Pancreas (tissue), 10 donors: Measurements from ENCODE around the gene SYDE2. TPM values are rescaled to one million over a fixed set of nuclear protein-coding genes. Genes with fewer than 3 reads are reported as not detected.
A peak's percentile ranks its signal among the peaks of the same experiment; 100 is the strongest.
"Not testable (repeated sequence)": the region's sequence is repeated elsewhere in the genome, so short reads cannot be mapped to it uniquely, and the experiment has no call there.

Experiments
- ATAC-seq, 4 donors: fragments of 200-7000 bp; cut with Tn5 transposase; one replicate each; pipeline versions ENCODE4 v1.8.0 to v1.9.1; 2020; ENCODE audit warnings: mild to moderate bottlenecking in 4 of 4, moderate library complexity in 4 of 4
- DNase-seq, 6 donors: peaks; one replicate each; pipeline ENCODE4 v3.0.0-alpha.2; 2020
- FAIRE-seq: peaks from 2 replicates; lab custom pipeline; 2012; peaks lifted over from hg19 to GRCh38; lab: Jason Lieb, UNC
- H3K27ac ChIP-seq, 4 donors: fragments of 200-600 bp; sonication (generic); 1 replicate in 3 of 4; 2 replicates in 1 of 4; pipeline versions ENCODE4 v1.5.0 to v1.8.0; 2020
- H3K27me3 ChIP-seq, 4 donors: fragments of 200-600 bp; one replicate each; pipeline ENCODE4 v1.8.0; 2021
- H3K36me3 ChIP-seq, 3 donors: fragments of 200-600 bp; sonication (generic) in 1 of 3; one replicate each; pipeline versions ENCODE4 v1.5.0 to v1.8.0; 2020 to 2021
- H3K4me1 ChIP-seq, 3 donors: fragments of 200-600 bp; one replicate each; pipeline ENCODE4 v1.8.0; 2021
- H3K4me3 ChIP-seq, 4 donors: fragments of 200-600 bp; sonication (generic) in 2 of 4; one replicate each; pipeline versions ENCODE4 v1.5.0 to v1.8.0; 2020 to 2021
- H3K9me3 ChIP-seq, 4 donors: fragments of 200-600 bp; one replicate each; pipeline ENCODE4 v1.8.0; 2021
- WGBS, 2 donors: extraction: QIAGEN DNeasy Blood & Tissue Kit; methylation state at CpG; one replicate each; pipeline ENCODE4 v1.1.7; 2013; 5-methylcytosine and 5-hydroxymethylcytosine counted together
- intact Hi-C, 3 donors: fragments of 100-400 bp; cut with DNase I; formaldehyde crosslinking; loops; one replicate each; pipeline versions ENCODE4 v1.11.1 to v1.14.2; 2022
- polyA plus RNA-seq, 2 donors: library from polyadenylated mRNA; stranded (reverse); fragments of 200-250 nt; gene quantifications; one replicate each; pipeline ENCODE4 v1.2.3, GENCODE V29; 2013
- total RNA-seq, 6 donors: library from RNA; stranded (reverse); fragmentation: NEBNext Ultra II Directional in 4 of 6; extraction: Animal tissue kit (Norgen Biotek cat#: 25700) in 4 of 6; gene quantifications; one replicate each; pipeline versions ENCODE4 v1.2.1 to v1.2.4, GENCODE V29; 2021 to 2023
- TF ChIP-seq, protein P1 (sequence below), 4 donors: fragments of 200-600 bp; sonication (generic) in 3 of 4; IDR thresholded peaks; one replicate each; pipeline versions ENCODE4 v1.5.0 to v1.8.0; 2021; ENCODE audit warnings: antibody characterized with exemption in 4 of 4
- donor health status: healthy with polysubstance abuse.
- donor health status: DM: no; HTN: no; CAD: no; lungs with moderate emphysema.
- donor health status: DM: no; HTN: no; CAD: no.
- donor health status: control.
- donor health status: control.
- donor health status: Bipolar disorder and iron deficiency.
- donor health status: DM: yes; HTN: yes; CAD: no.
- donor health status: DM: no; HTN: no; CAD: no.
- donor health status: DM: no; HTN: no; CAD: no.
- donor health status: DM: yes; HTN: yes; CAD: no.

The SYDE2 gene, protein sequence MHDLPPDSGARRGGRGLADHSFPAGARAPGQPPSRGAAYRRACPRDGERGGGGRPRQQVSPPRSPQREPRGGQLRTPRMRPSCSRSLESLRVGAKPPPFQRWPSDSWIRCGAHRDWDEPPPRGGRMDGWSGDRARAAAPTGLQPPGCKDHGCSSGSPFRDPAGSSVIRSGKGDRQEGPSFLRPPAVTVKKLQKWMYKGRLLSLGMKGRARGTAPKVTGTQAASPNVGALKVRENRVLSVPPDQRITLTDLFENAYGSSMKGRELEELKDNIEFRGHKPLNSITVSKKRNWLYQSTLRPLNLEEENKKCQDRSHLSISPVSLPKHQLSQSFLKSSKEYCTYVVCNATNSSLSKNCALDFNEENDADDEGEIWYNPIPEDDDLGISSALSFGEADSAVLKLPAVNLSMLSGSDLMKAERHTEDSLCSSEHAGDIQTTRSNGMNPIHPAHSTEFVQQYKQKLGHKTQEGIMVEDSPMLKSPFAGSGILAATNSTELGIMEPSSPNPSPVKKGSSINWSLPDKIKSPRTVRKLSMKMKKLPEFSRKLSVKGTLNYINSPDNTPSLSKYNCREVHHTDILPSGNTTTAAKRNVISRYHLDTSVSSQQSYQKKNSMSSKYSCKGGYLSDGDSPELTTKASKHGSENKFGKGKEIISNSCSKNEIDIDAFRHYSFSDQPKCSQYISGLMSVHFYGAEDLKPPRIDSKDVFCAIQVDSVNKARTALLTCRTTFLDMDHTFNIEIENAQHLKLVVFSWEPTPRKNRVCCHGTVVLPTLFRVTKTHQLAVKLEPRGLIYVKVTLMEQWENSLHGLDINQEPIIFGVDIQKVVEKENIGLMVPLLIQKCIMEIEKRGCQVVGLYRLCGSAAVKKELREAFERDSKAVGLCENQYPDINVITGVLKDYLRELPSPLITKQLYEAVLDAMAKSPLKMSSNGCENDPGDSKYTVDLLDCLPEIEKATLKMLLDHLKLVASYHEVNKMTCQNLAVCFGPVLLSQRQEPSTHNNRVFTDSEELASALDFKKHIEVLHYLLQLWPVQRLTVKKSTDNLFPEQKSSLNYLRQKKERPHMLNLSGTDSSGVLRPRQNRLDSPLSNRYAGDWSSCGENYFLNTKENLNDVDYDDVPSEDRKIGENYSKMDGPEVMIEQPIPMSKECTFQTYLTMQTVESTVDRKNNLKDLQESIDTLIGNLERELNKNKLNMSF
- total RNA-seq (1 to 10 TPM; 4.9 to 6.6 (median 5.5) TPM), polyA plus RNA-seq (1 to 10 TPM; 1.3 to 1.6 TPM)

DNA sequence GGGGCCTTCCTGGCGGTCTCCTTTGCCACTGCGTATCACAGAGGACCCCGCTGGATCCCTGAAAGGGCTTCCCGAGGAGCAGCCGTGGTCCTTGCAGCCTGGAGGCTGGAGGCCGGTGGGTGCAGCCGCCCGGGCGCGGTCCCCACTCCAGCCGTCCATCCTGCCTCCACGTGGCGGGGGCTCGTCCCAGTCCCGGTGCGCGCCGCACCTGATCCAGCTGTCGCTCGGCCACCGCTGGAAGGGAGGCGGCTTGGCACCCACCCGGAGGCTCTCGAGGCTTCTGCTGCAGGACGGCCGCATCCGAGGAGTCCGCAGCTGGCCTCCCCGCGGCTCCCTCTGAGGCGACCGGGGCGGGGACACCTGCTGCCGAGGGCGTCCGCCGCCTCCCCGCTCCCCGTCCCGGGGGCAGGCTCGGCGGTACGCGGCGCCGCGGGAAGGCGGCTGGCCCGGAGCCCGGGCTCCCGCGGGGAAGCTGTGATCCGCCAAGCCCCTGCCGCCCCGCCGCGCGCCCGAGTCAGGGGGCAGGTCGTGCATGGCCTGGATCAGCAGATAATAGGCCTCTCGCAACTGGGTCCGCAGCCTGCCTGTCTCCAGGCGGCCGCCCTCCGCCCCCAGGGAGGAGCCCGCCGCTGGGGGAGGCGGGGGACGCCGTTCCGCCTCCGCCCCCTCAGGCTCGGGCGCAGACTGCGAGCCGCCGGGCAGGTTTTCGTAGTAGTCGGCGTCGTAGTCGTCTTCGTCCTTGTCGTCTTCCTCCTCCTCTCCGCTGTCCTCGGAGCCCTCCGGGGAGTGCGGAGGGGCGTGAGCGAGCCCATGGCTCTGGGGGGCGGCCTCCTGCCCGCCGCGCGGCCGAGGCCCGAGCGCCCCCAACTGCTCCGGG, at the start of gene SYDE2:
Gene SYDE2, minus strand, starts transcription at position 554 of the 877 bp plus-strand sequence. Its CDS starts 20 bp downstream, at position 534.
- FAIRE-seq, result no peak
- no peaks in the 10 kb centered on the region for H3K36me3 ChIP-seq
- no peaks in the 10 kb centered on the region for H3K27me3 ChIP-seq
- peak; percentile 81 to 92 (median 86) for DNase-seq
- no peaks in the 10 kb centered on the region for H3K9me3 ChIP-seq
- WGBS, 2 donors, result 0 to 1% methylated on average over 64 to 99 of the region's 99 CpGs
- TF ChIP-seq, protein P1, sequence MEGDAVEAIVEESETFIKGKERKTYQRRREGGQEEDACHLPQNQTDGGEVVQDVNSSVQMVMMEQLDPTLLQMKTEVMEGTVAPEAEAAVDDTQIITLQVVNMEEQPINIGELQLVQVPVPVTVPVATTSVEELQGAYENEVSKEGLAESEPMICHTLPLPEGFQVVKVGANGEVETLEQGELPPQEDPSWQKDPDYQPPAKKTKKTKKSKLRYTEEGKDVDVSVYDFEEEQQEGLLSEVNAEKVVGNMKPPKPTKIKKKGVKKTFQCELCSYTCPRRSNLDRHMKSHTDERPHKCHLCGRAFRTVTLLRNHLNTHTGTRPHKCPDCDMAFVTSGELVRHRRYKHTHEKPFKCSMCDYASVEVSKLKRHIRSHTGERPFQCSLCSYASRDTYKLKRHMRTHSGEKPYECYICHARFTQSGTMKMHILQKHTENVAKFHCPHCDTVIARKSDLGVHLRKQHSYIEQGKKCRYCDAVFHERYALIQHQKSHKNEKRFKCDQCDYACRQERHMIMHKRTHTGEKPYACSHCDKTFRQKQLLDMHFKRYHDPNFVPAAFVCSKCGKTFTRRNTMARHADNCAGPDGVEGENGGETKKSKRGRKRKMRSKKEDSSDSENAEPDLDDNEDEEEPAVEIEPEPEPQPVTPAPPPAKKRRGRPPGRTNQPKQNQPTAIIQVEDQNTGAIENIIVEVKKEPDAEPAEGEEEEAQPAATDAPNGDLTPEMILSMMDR (IDR thresholded peaks at IDR 0.05), result no peak
- peak within 1 kb of the TSS; percentile 96 to 97 (median 97) for H3K27ac ChIP-seq
- intact Hi-C loops, result loop anchor here in 1 of 3 donors (10.0 kb wide), 1 partner anchor 54 kb away; the partner anchor contains the start of gene C1orf52
- H3K4me3 ChIP-seq, result peak within 1 kb of the TSS; percentile 60 to 94 (median 86)
- H3K4me1 ChIP-seq, result peaks cover 11 to 22% (median 16%) of the 10 kb centered on the region in 3 donors
- ATAC-seq, result peak; percentile 87 to 92 (median 91)

DNA sequence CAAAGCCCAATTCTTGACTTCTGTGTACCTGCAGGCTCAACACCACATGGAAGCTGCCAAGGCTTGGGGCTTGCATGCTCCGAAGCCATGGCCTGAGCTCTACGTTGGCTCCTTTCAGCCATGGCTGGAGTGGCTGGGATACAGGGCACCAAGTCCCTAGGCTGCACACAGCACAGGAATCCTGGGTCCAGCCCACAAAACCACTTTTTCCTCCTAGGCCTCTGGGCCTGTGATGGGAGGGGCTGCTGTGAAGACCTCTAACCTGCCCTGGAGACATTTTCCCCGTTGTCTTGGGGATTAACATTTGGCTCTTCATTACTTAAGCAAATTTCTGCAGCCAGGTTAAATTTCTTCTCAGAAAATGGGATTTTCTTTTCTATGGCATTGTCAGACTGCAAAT, 48.2 kb upstream of the SYDE2 start:
- ATAC-seq, H3K27me3 ChIP-seq, H3K27ac ChIP-seq, H3K36me3 ChIP-seq, H3K9me3 ChIP-seq, DNase-seq, FAIRE-seq, H3K4me3 ChIP-seq, H3K4me1 ChIP-seq, intact Hi-C loops: not testable (repeated sequence)
- 74 to 94% methylated on average over 3 of the region's 3 CpGs for WGBS, 2 donors

DNA sequence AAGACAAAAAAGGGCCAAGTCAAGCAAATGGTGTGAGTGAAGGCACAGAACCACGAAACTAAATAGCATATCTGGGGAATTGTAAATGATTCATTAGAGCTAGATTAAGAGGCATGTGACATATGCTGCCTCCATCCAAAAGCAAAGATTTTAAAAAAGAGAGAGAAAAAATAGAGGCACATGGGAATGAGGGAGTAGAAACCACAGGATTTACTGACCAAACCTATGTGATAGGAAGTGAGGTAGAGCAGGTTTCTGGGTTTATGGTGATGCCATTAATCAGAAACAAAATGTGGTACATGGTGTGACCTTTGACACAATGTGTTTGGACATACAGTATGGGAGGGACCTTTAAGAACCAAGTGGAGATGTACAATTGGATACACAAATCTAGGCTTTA, 45.1 kb upstream of the SYDE2 start:
- H3K9me3 ChIP-seq, result no peaks in the 10 kb centered on the region
- H3K4me3 ChIP-seq, result no peak overlapping the region
- TF ChIP-seq, protein P1 (IDR thresholded peaks at IDR 0.05), result no peak
- FAIRE-seq (no peak), ATAC-seq (no peak), DNase-seq (no peak)
- H3K4me1 ChIP-seq, result peaks cover 0 to 13% (median 3%) of the 10 kb centered on the region in 3 donors
- H3K27ac ChIP-seq, result no peak overlapping the region
- H3K27me3 ChIP-seq, result no peaks in the 10 kb centered on the region
- 43 to 55% methylated on average over 1 of the region's 1 CpG for WGBS, 2 donors
- no peaks in the 10 kb centered on the region for H3K36me3 ChIP-seq
- intact Hi-C loops, result no loop called here

GRCh38 chr1:85245456-85245855, 44.6 kb upstream of the SYDE2 start:
- Histone ChIP-seq H3K36me3 (no peaks in the 10 kb centered on the region), H3K4me3 (no peak overlapping the region), H3K4me1 (peaks cover 0 to 13% (median 8%) of the 10 kb centered on the region in 3 donors), H3K27me3 (no peaks in the 10 kb centered on the region), H3K9me3 (no peaks in the 10 kb centered on the region), H3K27ac (no peak overlapping the region)
- 83% methylated on average over 1 of the region's 1 CpG for WGBS, 2 donors
- FAIRE-seq (no peak), DNase-seq (no peak), ATAC-seq (no peak)
- TF ChIP-seq, protein P1 (IDR thresholded peaks at IDR 0.05), result no peak
- intact Hi-C loops, result no loop called here
